OCI-LY1 (cell line): ENCODE measurements around the gene JADE1.
A peak's percentile ranks its signal among the peaks of the same experiment; 100 is the strongest.

ENCODE experiments used
- H2AFZ ChIP-seq: fragments of 200-600 bp; sonication (generic), shearing (Covaris generic); 2 replicates; pipeline ENCODE4 v1.6.0; 2014; ENCODE audit warnings: antibody characterized with exemption, mild to moderate bottlenecking, low read length
- H3F3A ChIP-seq: fragments of 200-600 bp; sonication (generic), shearing (Covaris generic); 2 replicates; pipeline ENCODE4 v1.6.0; 2014; ENCODE audit warnings: mild to moderate bottlenecking, antibody characterized with exemption, low read length, moderate library complexity; ENCODE audit not compliant: insufficient read depth
- H3K27ac ChIP-seq: fragments of 200-600 bp; sonication (generic); 2 replicates; pipeline ENCODE4 v1.5.1; 2014; ENCODE audit warnings: low read length, mixed run types, mild to moderate bottlenecking, low read depth; ENCODE audit not compliant: poor library complexity, severe bottlenecking
- H3K27me3 ChIP-seq: fragments of 200-600 bp; sonication (generic); 2 replicates; pipeline ENCODE4 v1.6.0; 2014; ENCODE audit warnings: antibody characterized with exemption, mild to moderate bottlenecking, low read length, moderate library complexity; ENCODE audit not compliant: insufficient read depth
- H3K36me3 ChIP-seq: fragments of 200-600 bp; sonication (generic); 2 replicates; pipeline ENCODE4 v1.6.1; 2014; ENCODE audit warnings: mild to moderate bottlenecking, antibody characterized with exemption, low read length, moderate library complexity, mixed read lengths; ENCODE audit not compliant: insufficient read depth
- H3K4me1 ChIP-seq: fragments of 200-600 bp; sonication (generic); 2 replicates; pipeline ENCODE4 v1.5.1; 2014; ENCODE audit warnings: mild to moderate bottlenecking, low read length, moderate library complexity; ENCODE audit not compliant: insufficient read depth, severe bottlenecking
- H3K4me2 ChIP-seq: fragments of 200-600 bp; sonication (generic), shearing (Covaris generic); 2 replicates; pipeline ENCODE4 v1.6.1; 2014; ENCODE audit warnings: low read length
- H3K4me3 ChIP-seq: fragments of 200-600 bp; sonication (generic); 2 replicates; pipeline ENCODE4 v1.5.1; 2014; ENCODE audit warnings: low read length, low read depth, mild to moderate bottlenecking, mixed read lengths; ENCODE audit not compliant: poor library complexity, severe bottlenecking
- H3K79me2 ChIP-seq: fragments of 200-600 bp; shearing (Covaris generic); 2 replicates; pipeline ENCODE4 v1.6.1; 2016; ENCODE audit warnings: mixed run types, low read length, mixed read lengths; ENCODE audit not compliant: insufficient read depth
- H3K9ac ChIP-seq: fragments of 200-600 bp; sonication (generic), shearing (Covaris generic); 2 replicates; pipeline ENCODE4 v1.6.1; 2014; ENCODE audit warnings: mild to moderate bottlenecking, low read length, mixed read lengths
- H3K9me2 ChIP-seq: fragments of 200-600 bp; sonication (generic), shearing (Covaris generic); 2 replicates; pipeline ENCODE4 v1.6.1; 2014; ENCODE audit warnings: low read depth, mild to moderate bottlenecking, low read length, mixed read lengths
- H3K9me3 ChIP-seq: fragments of 200-600 bp; shearing (Covaris generic); 2 replicates; pipeline ENCODE4 v1.6.1; 2014; ENCODE audit warnings: low read length, mixed read lengths
- H4K20me1 ChIP-seq: fragments of 200-600 bp; sonication (generic), shearing (Covaris generic); 2 replicates; pipeline ENCODE4 v1.6.0; 2016; ENCODE audit warnings: mild to moderate bottlenecking, low read length; ENCODE audit not compliant: insufficient read depth
- CTCF ChIP-seq: fragments of 200-600 bp; sonication (generic), shearing (Covaris generic); IDR thresholded peaks from 2 replicates; pipeline ENCODE4 v1.5.1; 2017; ENCODE audit warnings: mild to moderate bottlenecking, antibody characterized with exemption, low read length, moderate library complexity, mixed read lengths
- EZH2 ChIP-seq: fragments of 200-600 bp; sonication (generic), shearing (Covaris generic); IDR thresholded peaks from 2 replicates; pipeline ENCODE4 v1.8.0; 2017; ENCODE audit warnings: borderline replicate concordance, mixed run types, mild to moderate bottlenecking, antibody characterized with exemption, low read length, moderate library complexity, mixed read lengths

JADE1 gene

GRCh38 chr4:128830906-128831503 lies 21.5 kb downstream of the JADE1 start:
- peaks cover 58% of the 10 kb centered on the region for H3K36me3 ChIP-seq
- no peak overlapping the region for H3K4me3 ChIP-seq
- H3K9ac ChIP-seq, result no peak overlapping the region
- H3F3A ChIP-seq, result no peaks in the 10 kb centered on the region
- peak overlapping the region; percentile 72 for H3K27ac ChIP-seq
- no peaks in the 10 kb centered on the region for H3K9me2 ChIP-seq
- no peaks in the 10 kb centered on the region for H4K20me1 ChIP-seq
- peaks cover 34% of the 10 kb centered on the region for H3K4me1 ChIP-seq
- TF ChIP-seq CTCF (no peak), EZH2 (no peak)
- peak overlapping the region; percentile 8; the same call in 1 of the 2 replicates for H3K4me2 ChIP-seq
- no peak overlapping the region for H2AFZ ChIP-seq
- no peaks in the 10 kb centered on the region for H3K27me3 ChIP-seq
- H3K9me3 ChIP-seq, result no peaks in the 10 kb centered on the region
- H3K79me2 ChIP-seq, result peaks cover 60% of the 10 kb centered on the region

- Histone ChIP-seq H3K4me3 (no peak overlapping the region), H3K36me3 (peaks cover 60% of the 10 kb centered on the region), H3K4me2 (peak overlapping the region; percentile 8; the same call in 1 of the 2 replicates), H3F3A (no peaks in the 10 kb centered on the region), H4K20me1 (no peaks in the 10 kb centered on the region), H2AFZ (no peak overlapping the region), H3K9ac (no peak overlapping the region), H3K27me3 (no peaks in the 10 kb centered on the region), H3K9me3 (no peaks in the 10 kb centered on the region), H3K4me1 (peaks cover 27% of the 10 kb centered on the region), H3K9me2 (no peaks in the 10 kb centered on the region), H3K27ac (peak overlapping the region; percentile 72), H3K79me2 (peaks cover 53% of the 10 kb centered on the region)
- TF ChIP-seq EZH2, result no peak
- no peak for TF ChIP-seq CTCF
Measured at GRCh38 chr4:128831531-128832242, 22.2 kb downstream of the JADE1 start.

GRCh38 chr4:128832243-128832625 lies 22.7 kb downstream of the JADE1 start:
- Histone ChIP-seq H3K9ac (no peak overlapping the region), H3F3A (no peaks in the 10 kb centered on the region), H3K27me3 (no peaks in the 10 kb centered on the region), H2AFZ (no peak overlapping the region), H3K4me1 (peaks cover 28% of the 10 kb centered on the region), H4K20me1 (no peaks in the 10 kb centered on the region), H3K36me3 (peaks cover 64% of the 10 kb centered on the region), H3K4me2 (no peak overlapping the region), H3K79me2 (peaks cover 53% of the 10 kb centered on the region), H3K9me2 (no peaks in the 10 kb centered on the region), H3K4me3 (no peak overlapping the region), H3K9me3 (no peaks in the 10 kb centered on the region), H3K27ac (no peak overlapping the region)
- TF ChIP-seq CTCF, result no peak
- no peak for TF ChIP-seq EZH2
